ENCODE measurements around the gene SLC1A4.

DNA sequence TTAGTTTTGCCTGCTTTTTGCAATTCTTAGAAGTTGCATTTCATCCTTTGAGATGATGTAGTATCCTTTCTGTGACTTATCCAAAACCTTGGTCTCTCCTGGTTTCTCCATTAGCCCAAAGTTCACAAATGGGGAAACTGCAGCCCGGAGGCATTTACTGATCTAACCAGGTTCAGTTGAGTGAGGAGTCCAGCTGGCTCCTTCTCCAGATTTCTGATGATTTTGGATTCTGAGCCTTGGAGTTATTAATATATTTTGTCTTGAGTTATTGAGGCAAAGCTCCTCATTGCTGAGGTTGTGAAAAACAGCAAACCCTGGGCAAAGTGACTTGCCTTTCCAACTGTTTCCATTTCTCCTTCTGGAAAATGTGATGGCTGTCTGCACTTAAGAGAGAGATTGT is 1.7 kb downstream of the SLC1A4 start:
- TF ChIP-seq POLR2AphosphoS5 (IDR thresholded peaks at IDR 0.05; ENCODE audit: borderline replicate concordance, low read depth, low read length), result no peak
- no peak for TF ChIP-seq EZH2 (IDR thresholded peaks at IDR 0.05)

Measured in SK-N-MC (cell line).